GM12865 (cell line): ENCODE data around the gene RAD51C.
A peak's percentile ranks its signal among the peaks of the same experiment; 100 is the strongest.
"Not testable (repeated sequence)": the region's sequence is repeated elsewhere in the genome, so short reads cannot be mapped to it uniquely, and the experiment has no call there.

Source experiments
- DNase-seq: peaks from one replicate; pipeline ENCODE4 v3.0.0; 2010; ENCODE audit warnings: low read depth
- H3K4me3 ChIP-seq: 2 replicates; pipeline ENCODE4 v1.5.1; 2011; ENCODE audit warnings: mild to moderate bottlenecking, low read depth, low read length, control low read depth
- CTCF ChIP-seq: IDR thresholded peaks from 2 replicates; pipeline ENCODE4 v1.5.1; 2011; ENCODE audit warnings: low read length, control low read depth, low read depth, inconsistent platforms; ENCODE audit not compliant: insufficient read depth; ENCODE audit errors: missing control alignments

The RAD51C gene

GRCh38 chr17:58734040-58734439 is 41.6 kb downstream of the RAD51C start:
- no peak for TF ChIP-seq CTCF
- no peak overlapping the region for H3K4me3 ChIP-seq
- DNase-seq: no peak

- no peak overlapping the region for H3K4me3 ChIP-seq
- TF ChIP-seq CTCF: no peak
- no peak for DNase-seq
Observed at GRCh38 chr17:58734811-58735210, 42.4 kb downstream of the RAD51C start.

- no peak for DNase-seq
- TF ChIP-seq CTCF: no peak
- no peak overlapping the region for H3K4me3 ChIP-seq
Observed at GRCh38 chr17:58741121-58741625, 48.8 kb downstream of the RAD51C start.

- no peak for TF ChIP-seq CTCF
Observed at GRCh38 chr17:58747674-58748073, 55.3 kb downstream of the RAD51C start.

GRCh38 chr17:58749627-58750026 is 57.2 kb downstream of the RAD51C start:
- not testable (repeated sequence) for DNase-seq, H3K4me3 ChIP-seq

More at GRCh38 chr17:58747674-58748073, 55.3 kb downstream of the RAD51C start:
- H3K4me3 ChIP-seq: no peak overlapping the region
- no peak for DNase-seq

- no peak for TF ChIP-seq CTCF
- H3K4me3 ChIP-seq: no peak overlapping the region
- no peak for DNase-seq
Observed at GRCh38 chr17:58753026-58753425, 60.6 kb downstream of the RAD51C start.

- no peak for DNase-seq
- H3K4me3 ChIP-seq: peak overlapping the region; percentile 57
- TF ChIP-seq CTCF: no peak
Observed at GRCh38 chr17:58755269-58755576, 62.8 kb downstream of the RAD51C start.
